Activated naive CD8-positive, alpha-beta T cell treated with anti-CD3 and anti-CD28 coated beads, Interleukin-2, amount 10 ng/mL, durations not matched to agents 7 days and 5 days (primary cell): ENCODE data around the gene ID3. TPM values are rescaled to one million over a fixed set of nuclear protein-coding genes. Genes with fewer than 3 reads are reported as not detected.

ENCODE experiments used
- ATAC-seq: fragments of 150-1000 bp; cut with Tn5 transposase; one replicate; pipeline ENCODE4 v1.10.0; 2021; ENCODE audit warnings: low read depth, moderate library complexity
- POLR2A ChIA-PET: fragments of 350-600 bp; sonication (Branson Sonifier 250); formaldehyde crosslinking; loops from one replicate; lab custom pipeline; 2021; ENCODE audit warnings: antibody characterized with exemption; lab: Charles Lee
- DNase-seq: peaks from one replicate; pipeline ENCODE4 v3.0.0; 2021
- H3K27ac Mint-ChIP-seq: one replicate; pipeline ENCODE4 v1.8.0; 2022; ENCODE audit warnings: mild to moderate bottlenecking, mixed read lengths
- H3K27me3 Mint-ChIP-seq: one replicate; pipeline ENCODE4 v1.8.0; 2022; ENCODE audit warnings: mild to moderate bottlenecking, moderate library complexity, mixed read lengths
- H3K36me3 Mint-ChIP-seq: one replicate; pipeline ENCODE4 v1.8.0; 2021; ENCODE audit warnings: mild to moderate bottlenecking, mixed read lengths
- H3K4me1 Mint-ChIP-seq: one replicate; pipeline ENCODE4 v1.8.0; 2021; ENCODE audit warnings: mixed read lengths
- H3K4me3 Mint-ChIP-seq: one replicate; pipeline ENCODE4 v1.8.0; 2022; ENCODE audit warnings: mild to moderate bottlenecking, moderate library complexity, mixed read lengths
- H3K9me3 Mint-ChIP-seq: one replicate; pipeline ENCODE4 v1.8.0; 2021; ENCODE audit warnings: mixed read lengths
- total RNA-seq, 2 experiments: library from RNA; stranded (reverse); gene quantifications; one replicate each; pipeline ENCODE4 v1.2.3, GENCODE V29; 2021

ID3 gene
- total RNA-seq, 2 experiments from 2014 or later, result 44.0 to 51.1 TPM

- no peak overlapping the region for H3K27ac Mint-ChIP-seq
- H3K9me3 Mint-ChIP-seq, result no peaks in the 10 kb centered on the region
- H3K36me3 Mint-ChIP-seq, result peaks cover 45% of the 10 kb centered on the region
- H3K4me1 Mint-ChIP-seq, result peaks cover 30% of the 10 kb centered on the region
- POLR2A ChIA-PET, result no interaction called here
- H3K4me3 Mint-ChIP-seq, result no peak overlapping the region
- no peak for DNase-seq
- ATAC-seq, result no peak
- no peaks in the 10 kb centered on the region for H3K27me3 Mint-ChIP-seq
Measured at GRCh38 chr1:23521588-23521987, 37.7 kb downstream of the ID3 start.

- POLR2A ChIA-PET, result interaction anchor here (0.6 to 2.4 kb wide), 2 partner anchors 10 to 16 kb away, joined by 7 to 9 read pairs; no protein-coding TSS in a partner anchor
- no peak overlapping the region for H3K4me3 Mint-ChIP-seq
- H3K4me1 Mint-ChIP-seq, result peaks cover 4% of the 10 kb centered on the region
- no peak overlapping the region for H3K27ac Mint-ChIP-seq
- no peaks in the 10 kb centered on the region for H3K9me3 Mint-ChIP-seq
- H3K36me3 Mint-ChIP-seq, result peaks cover 40% of the 10 kb centered on the region
- DNase-seq (no peak), ATAC-seq (no peak)
- H3K27me3 Mint-ChIP-seq, result no peaks in the 10 kb centered on the region
Measured at GRCh38 chr1:23517581-23517980, 41.7 kb downstream of the ID3 start.

GRCh38 chr1:23515905-23516304 lies 43.4 kb downstream of the ID3 start:
- Mint-ChIP-seq H3K36me3 (peaks cover 32% of the 10 kb centered on the region), H3K27ac (no peak overlapping the region), H3K9me3 (no peaks in the 10 kb centered on the region), H3K4me3 (no peak overlapping the region), H3K4me1 (no peaks in the 10 kb centered on the region), H3K27me3 (no peaks in the 10 kb centered on the region)
- no peak for DNase-seq
- POLR2A ChIA-PET, result interaction anchor here (1.8 to 3.2 kb wide), 2 partner anchors 13 to 15 kb away, joined by 6 to 9 read pairs; partner anchors contain the start of gene E2F2
- ATAC-seq, result no peak

GRCh38 chr1:23514111-23514679 lies 45.1 kb downstream of the ID3 start:
- Mint-ChIP-seq H3K4me1 (no peaks in the 10 kb centered on the region), H3K36me3 (peaks cover 44% of the 10 kb centered on the region), H3K27me3 (no peaks in the 10 kb centered on the region), H3K27ac (no peak overlapping the region), H3K9me3 (no peaks in the 10 kb centered on the region), H3K4me3 (no peak overlapping the region)
- POLR2A ChIA-PET, result interaction anchor here (3.2 kb wide), 1 partner anchor 15 kb away, joined by 9 read pairs; no protein-coding TSS in a partner anchor
- no peak for ATAC-seq
- DNase-seq, result no peak

GRCh38 chr1:23509896-23510295 lies 49.4 kb downstream of the ID3 start:
- no peak overlapping the region for H3K4me3 Mint-ChIP-seq
- no peaks in the 10 kb centered on the region for H3K27me3 Mint-ChIP-seq
- H3K27ac Mint-ChIP-seq, result no peak overlapping the region
- peaks cover 31% of the 10 kb centered on the region for H3K36me3 Mint-ChIP-seq
- ATAC-seq (no peak), DNase-seq (no peak)
- POLR2A ChIA-PET, result no interaction called here
- no peaks in the 10 kb centered on the region for H3K9me3 Mint-ChIP-seq
- H3K4me1 Mint-ChIP-seq, result no peaks in the 10 kb centered on the region

Other genes with a start within 250 kb of the ID3 start
- gene HNRNPR, start 215.2 kb downstream of the ID3 start, total RNA-seq, result 100 to 1,000 TPM; 167 TPM
- 1 to 10 TPM; 8.1 to 8.2 TPM for gene ZNF436, start 189.7 kb downstream of the ID3 start, total RNA-seq
- gene TCEA3, start 134.8 kb downstream of the ID3 start, total RNA-seq, result 10 to 100 TPM; 20.4 to 22.6 TPM
- gene ASAP3, start 75.3 kb downstream of the ID3 start, total RNA-seq, result 1 to 10 TPM in 1 of 2 experiments, under 1 TPM in 1; 0.50 to 1.3 TPM
- 10 to 100 TPM; 44.2 to 45.1 TPM for gene E2F2, start 28.3 kb downstream of the ID3 start, total RNA-seq
- 1,000 to 10,000 TPM; 1,289 to 1,405 TPM for gene RPL11, start 132.3 kb upstream of the ID3 start, total RNA-seq
- gene ELOA, start 184.0 kb upstream of the ID3 start, total RNA-seq, result 10 to 100 TPM; 27.0 to 27.7 TPM
- 10 to 100 TPM; 64.0 to 64.5 TPM for gene PITHD1, start 218.9 kb upstream of the ID3 start, total RNA-seq
- gene LYPLA2, start 231.6 kb upstream of the ID3 start, total RNA-seq, result 10 to 100 TPM; 67.0 to 82.5 TPM
- gene GALE, start 241.3 kb upstream of the ID3 start, total RNA-seq, result 10 to 100 TPM; 18.6 to 19.4 TPM